Activated CD8-positive, alpha-beta memory T cell treated with anti-CD3 and anti-CD28 coated beads for 1 hour (primary cell): ENCODE data around the gene SKI.

Experiments
- DNase-seq, 2 donors: peaks; one replicate each; pipeline ENCODE4 v3.0.0-alpha.2; 2020; ENCODE audit warnings: low read depth in 1 of 2; ENCODE audit errors: extremely low read depth in 1 of 2

SKI gene

GRCh38 chr1:2303016-2303775 is 75.1 kb downstream of the SKI start:
- no peak for DNase-seq

GRCh38 chr1:2303781-2304180 is 75.7 kb downstream of the SKI start:
- no peak for DNase-seq

GRCh38 chr1:2304282-2304681 is 76.2 kb downstream of the SKI start:
- DNase-seq: no peak

GRCh38 chr1:2304921-2305681 is 77.0 kb downstream of the SKI start:
- DNase-seq: no peak

GRCh38 chr1:2306151-2306978 is 78.2 kb downstream of the SKI start:
- DNase-seq: no peak

GRCh38 chr1:2307064-2307605 is 79.0 kb downstream of the SKI start:
- DNase-seq: no peak

GRCh38 chr1:2307972-2308371 is 79.9 kb downstream of the SKI start:
- no peak for DNase-seq

GRCh38 chr1:2308844-2309243 is 80.7 kb downstream of the SKI start:
- no peak for DNase-seq

- no peak for DNase-seq
These were observed 82.4 kb downstream of the SKI start for GRCh38 chr1:2310332-2311183.

GRCh38 chr1:2311184-2312032 is 83.3 kb downstream of the SKI start:
- DNase-seq: peak; percentile 40 to 49

GRCh38 chr1:2312160-2312514 is 84.0 kb downstream of the SKI start:
- no peak for DNase-seq

GRCh38 chr1:2312515-2313301 is 84.6 kb downstream of the SKI start:
- no peak for DNase-seq

- DNase-seq: no peak
These were observed 85.6 kb downstream of the SKI start for GRCh38 chr1:2313651-2314261.

- no peak for DNase-seq
These were observed 86.2 kb downstream of the SKI start for GRCh38 chr1:2314273-2314802.

GRCh38 chr1:2314803-2315673 is 86.9 kb downstream of the SKI start:
- DNase-seq: peak in 1 of 2 donors; percentile 61

GRCh38 chr1:2315674-2316450 is 87.7 kb downstream of the SKI start:
- no peak for DNase-seq
